RWPE1 (cell line): ENCODE results near the gene TUBGCP6.

Experiments
- CTCF ChIA-PET: fragments of 350-600 bp; sonication (Branson Sonifier 250); formaldehyde crosslinking; extraction: SDS; loops from one replicate; lab custom pipeline; 2021; lab: Yijun Ruan, JAX
- POLR2A ChIA-PET: fragments of 400-600 bp; formaldehyde crosslinking; extraction: SDS; loops from one replicate; lab custom pipeline; 2020; ENCODE audit warnings: antibody characterized with exemption; ENCODE audit not compliant: low non-redundant PET; lab: Yijun Ruan, JAX
- DNase-seq: peaks from one replicate; pipeline ENCODE4 v3.0.0; 2012; ENCODE audit warnings: low spot score
- H3K27ac ChIP-seq: fragments of 450-650 bp; 2 replicates; pipeline ENCODE4 v1.5.1; 2017
- TF ChIP-seq, protein P1 (sequence below): fragments of 450-650 bp; conservative IDR thresholded peaks from 2 replicates; pipeline ENCODE4 v1.5.1; 2017; ENCODE audit warnings: low read depth, mild to moderate bottlenecking

TUBGCP6 gene

DNA sequence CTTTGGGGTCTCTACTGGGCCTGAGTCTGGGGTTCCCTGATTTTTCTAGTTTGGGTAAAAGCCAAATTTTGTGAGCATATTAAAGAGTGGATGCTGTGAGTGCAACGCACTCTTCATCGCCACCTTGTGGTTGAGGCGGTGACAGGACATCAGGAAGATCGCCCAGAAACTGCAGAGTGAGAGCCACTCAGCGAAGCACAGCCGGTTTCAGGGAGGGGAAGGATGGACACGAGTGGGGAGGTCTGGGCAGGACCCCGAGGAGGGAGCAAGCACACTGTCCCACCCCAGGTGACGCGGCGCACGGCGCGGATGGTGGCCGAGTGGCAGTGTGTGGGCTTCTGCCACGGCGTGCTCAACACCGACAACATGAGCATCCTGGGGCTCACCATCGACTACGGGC is 34.9 kb downstream of the TUBGCP6 start:
- ChIA-PET CTCF (no interaction called here), POLR2A (no interaction called here)
- TF ChIP-seq, protein P1, sequence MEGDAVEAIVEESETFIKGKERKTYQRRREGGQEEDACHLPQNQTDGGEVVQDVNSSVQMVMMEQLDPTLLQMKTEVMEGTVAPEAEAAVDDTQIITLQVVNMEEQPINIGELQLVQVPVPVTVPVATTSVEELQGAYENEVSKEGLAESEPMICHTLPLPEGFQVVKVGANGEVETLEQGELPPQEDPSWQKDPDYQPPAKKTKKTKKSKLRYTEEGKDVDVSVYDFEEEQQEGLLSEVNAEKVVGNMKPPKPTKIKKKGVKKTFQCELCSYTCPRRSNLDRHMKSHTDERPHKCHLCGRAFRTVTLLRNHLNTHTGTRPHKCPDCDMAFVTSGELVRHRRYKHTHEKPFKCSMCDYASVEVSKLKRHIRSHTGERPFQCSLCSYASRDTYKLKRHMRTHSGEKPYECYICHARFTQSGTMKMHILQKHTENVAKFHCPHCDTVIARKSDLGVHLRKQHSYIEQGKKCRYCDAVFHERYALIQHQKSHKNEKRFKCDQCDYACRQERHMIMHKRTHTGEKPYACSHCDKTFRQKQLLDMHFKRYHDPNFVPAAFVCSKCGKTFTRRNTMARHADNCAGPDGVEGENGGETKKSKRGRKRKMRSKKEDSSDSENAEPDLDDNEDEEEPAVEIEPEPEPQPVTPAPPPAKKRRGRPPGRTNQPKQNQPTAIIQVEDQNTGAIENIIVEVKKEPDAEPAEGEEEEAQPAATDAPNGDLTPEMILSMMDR: peak; percentile 85
- DNase-seq: peak; percentile 48
- H3K27ac ChIP-seq: peak overlapping the region; percentile 38

DNA sequence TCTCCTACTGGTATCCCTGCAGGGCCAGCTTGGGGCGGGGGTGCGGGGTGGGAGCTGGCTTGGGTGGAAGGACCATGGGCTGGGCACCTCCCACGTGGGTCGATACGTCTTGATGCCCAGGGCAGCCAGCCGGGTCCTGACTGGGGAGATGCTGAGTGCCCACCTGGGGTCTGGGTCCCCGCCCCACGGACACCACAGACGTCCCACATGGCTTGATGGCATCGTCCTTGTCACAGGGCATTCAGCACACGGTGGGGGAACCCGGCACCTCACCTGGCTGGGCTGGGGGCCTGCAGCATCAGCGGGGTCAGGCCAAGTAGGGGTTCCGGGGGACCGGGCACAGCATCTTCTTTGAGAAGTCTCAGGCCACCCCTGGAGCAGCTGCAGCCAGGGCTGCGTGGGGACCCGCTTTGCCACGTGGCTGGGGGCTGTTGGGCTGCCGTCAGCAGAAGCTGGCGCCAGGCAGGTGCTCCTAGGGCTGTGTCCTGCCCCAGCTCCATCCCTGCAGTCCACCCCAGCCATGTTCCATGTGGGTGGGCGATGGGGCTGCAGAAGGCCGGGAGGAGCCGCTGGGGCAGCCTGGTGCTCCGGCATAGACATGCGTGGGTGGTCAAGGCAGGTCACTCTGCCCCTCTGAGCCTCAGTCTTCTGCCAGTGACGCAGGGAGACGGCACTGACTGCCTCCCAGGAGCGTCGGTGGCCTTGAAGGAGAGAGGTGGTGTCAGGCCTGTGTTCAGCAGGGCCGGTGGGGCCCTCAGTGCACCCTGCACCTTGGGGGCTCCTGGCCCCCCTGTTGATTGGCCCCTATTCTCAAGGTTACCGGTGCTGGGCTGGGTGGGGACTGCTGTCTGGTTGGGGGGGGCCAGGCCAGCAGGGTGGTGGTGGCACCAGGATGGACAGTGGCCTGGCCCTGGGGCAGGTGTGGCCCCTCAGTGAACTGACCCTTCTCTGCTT is 35.6 kb downstream of the TUBGCP6 start:
- TF ChIP-seq, protein P1: no peak
- no peak for DNase-seq
- H3K27ac ChIP-seq: peak overlapping the region; percentile 38
- ChIA-PET POLR2A (interaction anchor here (0.6 kb wide), 1 partner anchor 176 kb away, joined by 4 read pairs; no protein-coding TSS in a partner anchor), CTCF (interaction anchor here (0.6 to 1.0 kb wide), 2 partner anchors 55 to 60 kb away, joined by 3 to 4 read pairs; no protein-coding TSS in a partner anchor)

DNA sequence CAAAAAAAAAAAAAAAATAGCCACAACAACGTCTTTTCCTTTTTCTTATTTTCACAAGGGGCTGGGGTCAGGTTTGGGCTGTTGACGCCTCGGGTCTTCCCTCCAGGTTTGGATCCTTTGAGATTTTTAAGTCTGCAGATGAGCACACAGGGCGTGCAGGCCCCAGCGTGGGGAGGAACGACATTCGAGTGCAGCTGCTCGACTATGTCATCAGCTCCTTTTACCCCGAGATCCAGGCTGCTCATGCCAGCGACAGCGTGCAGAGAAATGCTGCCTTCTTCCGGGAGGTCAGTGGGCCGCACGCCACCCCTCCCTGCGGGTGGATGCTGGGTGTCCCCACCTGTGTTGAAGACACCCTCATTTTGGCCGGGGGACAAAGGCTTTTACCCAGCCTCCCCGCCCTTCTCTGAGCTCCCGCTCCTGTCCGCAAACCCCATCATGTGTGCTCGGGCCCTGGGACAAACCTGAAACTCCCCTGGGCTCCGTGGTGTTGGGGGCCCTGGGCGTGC is 36.3 kb downstream of the TUBGCP6 start:
- H3K27ac ChIP-seq: peak overlapping the region; percentile 38
- POLR2A ChIA-PET: interaction anchor here (0.6 kb wide), 1 partner anchor 176 kb away, joined by 4 read pairs; no protein-coding TSS in a partner anchor
- TF ChIP-seq, protein P1: no peak
- DNase-seq: no peak
- CTCF ChIA-PET: interaction anchor here (0.6 to 1.0 kb wide), 2 partner anchors 54 to 59 kb away, joined by 3 to 4 read pairs; no protein-coding TSS in a partner anchor

DNA sequence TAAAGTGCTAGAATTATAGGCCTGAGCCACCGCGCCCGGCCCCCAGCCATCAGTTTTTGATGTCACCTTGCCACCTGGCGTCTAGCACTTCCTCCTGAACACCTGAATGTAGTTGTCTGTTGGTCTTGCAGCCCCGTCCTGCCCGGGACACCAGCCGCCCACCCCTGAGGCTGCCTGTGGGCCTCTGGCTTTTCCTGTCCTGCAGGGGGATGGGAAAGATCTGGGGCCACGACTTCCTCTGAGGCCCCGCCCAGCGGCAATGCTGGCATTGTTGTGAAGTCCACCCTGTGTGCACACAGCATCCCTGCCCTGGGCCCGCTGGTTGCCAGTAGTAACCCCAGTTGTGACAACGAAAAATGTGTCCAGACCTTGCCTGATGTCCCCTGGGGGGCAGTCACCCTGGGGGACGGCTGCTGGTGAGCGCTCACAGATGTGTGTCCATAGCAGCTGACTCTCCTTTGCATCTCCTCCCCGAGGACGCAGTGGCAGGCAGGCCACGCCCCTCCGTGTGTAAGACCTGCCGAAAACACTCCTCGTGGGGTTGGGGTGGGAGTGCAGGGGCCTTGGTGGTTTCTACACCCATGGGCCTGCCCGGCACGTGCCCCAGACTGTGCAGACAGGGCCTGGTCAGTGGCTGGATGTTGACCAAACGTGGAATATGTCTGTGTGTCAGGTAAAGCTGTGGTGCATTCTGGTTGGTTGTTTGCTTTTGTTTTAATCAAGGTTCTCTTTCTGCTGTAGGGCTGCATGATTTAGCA is 37.3 kb downstream of the TUBGCP6 start:
- ChIA-PET CTCF (no interaction called here), POLR2A (no interaction called here)
- no peak for DNase-seq
- TF ChIP-seq, protein P1: no peak
- peak overlapping the region; percentile 38 for H3K27ac ChIP-seq

DNA sequence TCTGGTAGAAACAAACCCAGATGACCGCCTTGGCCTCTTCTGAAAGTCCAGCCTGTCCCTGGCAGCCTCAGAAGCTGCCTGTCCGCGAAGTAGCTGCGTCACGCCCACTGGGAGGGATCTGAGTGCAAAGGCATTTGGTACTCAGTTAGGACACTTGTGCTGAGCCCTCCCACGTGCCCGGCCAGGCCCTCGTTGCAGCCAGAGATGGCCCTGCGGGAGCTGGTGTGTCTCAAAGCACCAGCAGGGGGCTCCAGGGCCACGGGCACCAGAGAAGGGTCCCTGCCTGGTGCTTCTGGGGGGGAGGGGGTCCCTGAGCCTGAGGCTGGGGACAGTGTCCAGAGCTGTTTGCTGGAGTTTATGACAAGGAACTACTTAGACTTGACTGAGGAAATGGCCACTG is 38.2 kb downstream of the TUBGCP6 start:
- ChIA-PET POLR2A (no interaction called here), CTCF (interaction anchor here (0.5 kb wide), 1 partner anchor 21 kb away, joined by 3 read pairs; no protein-coding TSS in a partner anchor)
- peak overlapping the region; percentile 38 for H3K27ac ChIP-seq
- TF ChIP-seq, protein P1: peak; percentile 18; the same call in 1 of the 2 replicates
- DNase-seq: no peak
